SK-N-SH treated with all-trans-retinoic acid at 6 μM for 48 hours (cell line): ENCODE measurements around the gene HOXC5.

ENCODE experiments used
- ATAC-seq: fragments of 200-7000 bp; cut with Tn5 transposase; 3 replicates; pipeline ENCODE4 v1.9.1; 2020; ENCODE audit warnings: mild to moderate bottlenecking, moderate library complexity
- ARNTL ChIP-seq: fragments of 450-650 bp; formaldehyde crosslinking; IDR thresholded peaks from 2 replicates; pipeline ENCODE4 v1.5.0; 2020; ENCODE audit warnings: low read depth, mild to moderate bottlenecking, moderate library complexity, borderline replicate concordance
- BACH2 ChIP-seq: fragments of 250-450 bp; sonication (Bioruptor Pico); IDR thresholded peaks from 2 replicates; pipeline ENCODE4 v1.9.0; 2021; ENCODE audit warnings: mild to moderate bottlenecking, borderline replicate concordance
- ESRRG ChIP-seq: fragments of 250-450 bp; sonication (Bioruptor Pico); IDR thresholded peaks from 2 replicates; pipeline ENCODE4 v1.6.1; 2021; ENCODE audit warnings: mild to moderate bottlenecking
- GLIS3 ChIP-seq: fragments of 250-450 bp; sonication (Bioruptor Pico); IDR thresholded peaks from 2 replicates; pipeline ENCODE4 v1.5.0; 2020; ENCODE audit warnings: mild to moderate bottlenecking, moderate library complexity
- ISL1 ChIP-seq: fragments of 250-450 bp; sonication (Bioruptor Pico); IDR thresholded peaks from 2 replicates; pipeline ENCODE4 v2.1.2; 2022; ENCODE audit warnings: mild to moderate bottlenecking, moderate library complexity
- OSR1 ChIP-seq: fragments of 250-450 bp; sonication (Bioruptor Pico); IDR thresholded peaks from 2 replicates; pipeline ENCODE4 v1.8.0; 2022; ENCODE audit warnings: moderate library complexity, mild to moderate bottlenecking, inconsistent platforms
- PPARA ChIP-seq: fragments of 250-450 bp; sonication (Bioruptor Pico); IDR thresholded peaks from 2 replicates; pipeline ENCODE4 v1.5.0; 2020; ENCODE audit warnings: mild to moderate bottlenecking, borderline replicate concordance
- RARB ChIP-seq: fragments of 250-450 bp; sonication (Bioruptor Pico); IDR thresholded peaks from 2 replicates; pipeline ENCODE4 v1.8.0; 2021; ENCODE audit warnings: mild to moderate bottlenecking, moderate library complexity
- SNAI2 ChIP-seq: fragments of 250-450 bp; sonication (Bioruptor Pico); IDR thresholded peaks from 2 replicates; pipeline ENCODE4 v1.5.0; 2020; ENCODE audit warnings: mild to moderate bottlenecking, moderate library complexity
- TCF4 ChIP-seq: fragments of 250-450 bp; sonication (Bioruptor Pico); IDR thresholded peaks from 2 replicates; pipeline ENCODE4 v1.8.0; 2021; ENCODE audit warnings: mild to moderate bottlenecking, moderate library complexity, borderline replicate concordance
- ZFP3 ChIP-seq: fragments of 250-450 bp; sonication (Bioruptor Pico); IDR thresholded peaks from 2 replicates; pipeline ENCODE4 v1.5.0; 2020; ENCODE audit warnings: mild to moderate bottlenecking, moderate library complexity
- ZFP30 ChIP-seq: fragments of 450-650 bp; formaldehyde crosslinking; IDR thresholded peaks from 2 replicates; pipeline ENCODE4 v1.5.0; 2022; ENCODE audit warnings: mild to moderate bottlenecking, moderate library complexity
- ZNF565 ChIP-seq: fragments of 450-650 bp; formaldehyde crosslinking; conservative IDR thresholded peaks from 2 replicates; pipeline ENCODE4 v1.5.0; 2020; ENCODE audit warnings: low read depth, mild to moderate bottlenecking, moderate library complexity
- TF ChIP-seq, protein P1 (sequence below): fragments of 250-450 bp; sonication (Bioruptor Pico); IDR thresholded peaks from 2 replicates; pipeline ENCODE4 v1.5.0; 2020; ENCODE audit warnings: mild to moderate bottlenecking, moderate library complexity
- TF ChIP-seq, protein P2 (sequence below): fragments of 250-450 bp; sonication (Bioruptor Pico); IDR thresholded peaks from 2 replicates; pipeline ENCODE4 v1.5.1; 2020; ENCODE audit warnings: low read depth, mild to moderate bottlenecking, moderate library complexity
- TF ChIP-seq, protein P3 (sequence below): fragments of 250-450 bp; sonication (Bioruptor Pico); IDR thresholded peaks from 2 replicates; pipeline ENCODE4 v1.8.0; 2020; ENCODE audit warnings: mild to moderate bottlenecking, moderate library complexity, borderline replicate concordance
- TF ChIP-seq, protein P4 (sequence below): fragments of 250-450 bp; sonication (Bioruptor Pico); IDR thresholded peaks from 2 replicates; pipeline ENCODE4 v1.8.0; 2021; ENCODE audit warnings: low read depth, mild to moderate bottlenecking, moderate library complexity, borderline replicate concordance
- TF ChIP-seq, protein P5 (sequence below): fragments of 250-450 bp; sonication (Bioruptor Pico); IDR thresholded peaks from 2 replicates; pipeline ENCODE4 v1.5.1; 2021; ENCODE audit warnings: mild to moderate bottlenecking, moderate library complexity

HOXC5 gene

DNA sequence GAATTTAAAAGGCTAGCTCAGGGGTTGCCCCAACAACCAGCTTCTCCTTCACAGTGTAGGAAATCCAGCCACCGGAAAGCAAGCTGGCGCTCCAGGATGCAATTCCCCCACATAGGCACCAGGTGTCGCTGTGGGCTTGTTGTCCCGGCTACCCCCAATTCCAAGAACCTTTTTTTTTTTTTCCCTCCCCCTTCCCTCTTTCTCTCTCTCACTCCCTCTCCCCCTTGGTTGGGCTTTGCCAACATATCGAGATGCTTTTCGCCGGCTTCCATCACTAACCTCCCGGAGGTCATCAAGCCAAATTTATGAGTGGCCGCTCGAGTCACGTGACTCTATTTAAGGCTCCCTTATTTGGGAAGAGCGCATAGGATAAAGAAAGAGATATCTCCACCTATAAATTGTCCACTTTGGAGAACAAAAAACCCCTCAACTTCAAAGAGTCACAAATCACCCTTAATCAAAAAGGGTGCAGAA, at the start of gene HOXC5:
TSS of gene HOXC5 (plus strand) at position 424 of the 474 bp plus-strand sequence. CDS start 73 bp downstream, outside the sequence.
- ATAC-seq, result peak; percentile 40
- TF ChIP-seq, protein P1, sequence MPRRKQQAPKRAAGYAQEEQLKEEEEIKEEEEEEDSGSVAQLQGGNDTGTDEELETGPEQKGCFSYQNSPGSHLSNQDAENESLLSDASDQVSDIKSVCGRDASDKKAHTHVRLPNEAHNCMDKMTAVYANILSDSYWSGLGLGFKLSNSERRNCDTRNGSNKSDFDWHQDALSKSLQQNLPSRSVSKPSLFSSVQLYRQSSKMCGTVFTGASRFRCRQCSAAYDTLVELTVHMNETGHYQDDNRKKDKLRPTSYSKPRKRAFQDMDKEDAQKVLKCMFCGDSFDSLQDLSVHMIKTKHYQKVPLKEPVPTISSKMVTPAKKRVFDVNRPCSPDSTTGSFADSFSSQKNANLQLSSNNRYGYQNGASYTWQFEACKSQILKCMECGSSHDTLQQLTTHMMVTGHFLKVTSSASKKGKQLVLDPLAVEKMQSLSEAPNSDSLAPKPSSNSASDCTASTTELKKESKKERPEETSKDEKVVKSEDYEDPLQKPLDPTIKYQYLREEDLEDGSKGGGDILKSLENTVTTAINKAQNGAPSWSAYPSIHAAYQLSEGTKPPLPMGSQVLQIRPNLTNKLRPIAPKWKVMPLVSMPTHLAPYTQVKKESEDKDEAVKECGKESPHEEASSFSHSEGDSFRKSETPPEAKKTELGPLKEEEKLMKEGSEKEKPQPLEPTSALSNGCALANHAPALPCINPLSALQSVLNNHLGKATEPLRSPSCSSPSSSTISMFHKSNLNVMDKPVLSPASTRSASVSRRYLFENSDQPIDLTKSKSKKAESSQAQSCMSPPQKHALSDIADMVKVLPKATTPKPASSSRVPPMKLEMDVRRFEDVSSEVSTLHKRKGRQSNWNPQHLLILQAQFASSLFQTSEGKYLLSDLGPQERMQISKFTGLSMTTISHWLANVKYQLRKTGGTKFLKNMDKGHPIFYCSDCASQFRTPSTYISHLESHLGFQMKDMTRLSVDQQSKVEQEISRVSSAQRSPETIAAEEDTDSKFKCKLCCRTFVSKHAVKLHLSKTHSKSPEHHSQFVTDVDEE (CRISPR knock-in tag), result 0 out of 2 replicates have a peak, but pooled peaks have one; percentile 45
- TF ChIP-seq TCF4 (CRISPR knock-in tag), result no peak

DNA sequence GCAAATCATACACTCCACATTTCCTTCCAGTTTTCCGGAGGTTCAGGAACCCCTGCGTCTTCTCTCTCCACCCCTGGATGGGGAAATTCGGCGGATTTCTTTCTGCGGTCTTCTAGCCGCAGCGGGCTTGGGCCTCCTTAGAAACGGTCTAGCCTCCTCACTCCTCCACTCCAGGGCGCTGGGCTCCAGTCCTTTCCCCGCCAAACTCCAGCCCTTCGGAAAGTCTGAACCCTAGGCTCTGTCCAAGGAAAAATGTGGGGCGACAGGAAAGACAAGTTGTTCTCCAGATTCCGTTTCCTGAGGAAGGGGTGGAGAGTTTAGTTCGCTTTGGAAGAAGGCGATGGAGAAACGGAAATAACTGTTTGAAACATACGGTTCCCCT, 49.3 kb upstream of the HOXC5 start:
- TF ChIP-seq, protein P2, sequence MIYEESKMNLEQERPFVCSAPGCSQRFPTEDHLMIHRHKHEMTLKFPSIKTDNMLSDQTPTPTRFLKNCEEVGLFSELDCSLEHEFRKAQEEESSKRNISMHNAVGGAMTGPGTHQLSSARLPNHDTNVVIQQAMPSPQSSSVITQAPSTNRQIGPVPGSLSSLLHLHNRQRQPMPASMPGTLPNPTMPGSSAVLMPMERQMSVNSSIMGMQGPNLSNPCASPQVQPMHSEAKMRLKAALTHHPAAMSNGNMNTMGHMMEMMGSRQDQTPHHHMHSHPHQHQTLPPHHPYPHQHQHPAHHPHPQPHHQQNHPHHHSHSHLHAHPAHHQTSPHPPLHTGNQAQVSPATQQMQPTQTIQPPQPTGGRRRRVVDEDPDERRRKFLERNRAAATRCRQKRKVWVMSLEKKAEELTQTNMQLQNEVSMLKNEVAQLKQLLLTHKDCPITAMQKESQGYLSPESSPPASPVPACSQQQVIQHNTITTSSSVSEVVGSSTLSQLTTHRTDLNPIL (CRISPR knock-in tag), result no peak
- TF ChIP-seq SNAI2 (CRISPR knock-in tag), result no peak
- TF ChIP-seq ISL1 (CRISPR knock-in tag), result no peak
- no peak for TF ChIP-seq TCF4 (CRISPR knock-in tag)
- TF ChIP-seq GLIS3, result no peak
- TF ChIP-seq, protein P3, sequence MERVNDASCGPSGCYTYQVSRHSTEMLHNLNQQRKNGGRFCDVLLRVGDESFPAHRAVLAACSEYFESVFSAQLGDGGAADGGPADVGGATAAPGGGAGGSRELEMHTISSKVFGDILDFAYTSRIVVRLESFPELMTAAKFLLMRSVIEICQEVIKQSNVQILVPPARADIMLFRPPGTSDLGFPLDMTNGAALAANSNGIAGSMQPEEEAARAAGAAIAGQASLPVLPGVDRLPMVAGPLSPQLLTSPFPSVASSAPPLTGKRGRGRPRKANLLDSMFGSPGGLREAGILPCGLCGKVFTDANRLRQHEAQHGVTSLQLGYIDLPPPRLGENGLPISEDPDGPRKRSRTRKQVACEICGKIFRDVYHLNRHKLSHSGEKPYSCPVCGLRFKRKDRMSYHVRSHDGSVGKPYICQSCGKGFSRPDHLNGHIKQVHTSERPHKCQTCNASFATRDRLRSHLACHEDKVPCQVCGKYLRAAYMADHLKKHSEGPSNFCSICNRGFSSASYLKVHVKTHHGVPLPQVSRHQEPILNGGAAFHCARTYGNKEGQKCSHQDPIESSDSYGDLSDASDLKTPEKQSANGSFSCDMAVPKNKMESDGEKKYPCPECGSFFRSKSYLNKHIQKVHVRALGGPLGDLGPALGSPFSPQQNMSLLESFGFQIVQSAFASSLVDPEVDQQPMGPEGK (CRISPR knock-in tag), result no peak
- no peak for TF ChIP-seq ESRRG
- TF ChIP-seq BACH2 (CRISPR knock-in tag), result no peak
- TF ChIP-seq ZNF565 (CRISPR knock-in tag), result no peak
- TF ChIP-seq, protein P1 (CRISPR knock-in tag), result no peak
- TF ChIP-seq, protein P4, sequence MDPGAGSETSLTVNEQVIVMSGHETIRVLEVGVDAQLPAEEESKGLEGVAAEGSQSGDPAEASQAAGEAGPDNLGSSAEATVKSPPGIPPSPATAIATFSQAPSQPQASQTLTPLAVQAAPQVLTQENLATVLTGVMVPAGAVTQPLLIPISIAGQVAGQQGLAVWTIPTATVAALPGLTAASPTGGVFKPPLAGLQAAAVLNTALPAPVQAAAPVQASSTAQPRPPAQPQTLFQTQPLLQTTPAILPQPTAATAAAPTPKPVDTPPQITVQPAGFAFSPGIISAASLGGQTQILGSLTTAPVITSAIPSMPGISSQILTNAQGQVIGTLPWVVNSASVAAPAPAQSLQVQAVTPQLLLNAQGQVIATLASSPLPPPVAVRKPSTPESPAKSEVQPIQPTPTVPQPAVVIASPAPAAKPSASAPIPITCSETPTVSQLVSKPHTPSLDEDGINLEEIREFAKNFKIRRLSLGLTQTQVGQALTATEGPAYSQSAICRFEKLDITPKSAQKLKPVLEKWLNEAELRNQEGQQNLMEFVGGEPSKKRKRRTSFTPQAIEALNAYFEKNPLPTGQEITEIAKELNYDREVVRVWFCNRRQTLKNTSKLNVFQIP, result no peak
- no peak for TF ChIP-seq OSR1 (CRISPR knock-in tag)
- TF ChIP-seq, protein P5, sequence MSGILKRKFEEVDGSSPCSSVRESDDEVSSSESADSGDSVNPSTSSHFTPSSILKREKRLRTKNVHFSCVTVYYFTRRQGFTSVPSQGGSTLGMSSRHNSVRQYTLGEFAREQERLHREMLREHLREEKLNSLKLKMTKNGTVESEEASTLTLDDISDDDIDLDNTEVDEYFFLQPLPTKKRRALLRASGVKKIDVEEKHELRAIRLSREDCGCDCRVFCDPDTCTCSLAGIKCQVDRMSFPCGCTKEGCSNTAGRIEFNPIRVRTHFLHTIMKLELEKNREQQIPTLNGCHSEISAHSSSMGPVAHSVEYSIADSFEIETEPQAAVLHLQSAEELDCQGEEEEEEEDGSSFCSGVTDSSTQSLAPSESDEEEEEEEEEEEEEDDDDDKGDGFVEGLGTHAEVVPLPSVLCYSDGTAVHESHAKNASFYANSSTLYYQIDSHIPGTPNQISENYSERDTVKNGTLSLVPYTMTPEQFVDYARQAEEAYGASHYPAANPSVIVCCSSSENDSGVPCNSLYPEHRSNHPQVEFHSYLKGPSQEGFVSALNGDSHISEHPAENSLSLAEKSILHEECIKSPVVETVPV, result no peak
- TF ChIP-seq RARB, result no peak
- TF ChIP-seq, all 23 proteins: peak for 0
- ATAC-seq, result no peak

DNA sequence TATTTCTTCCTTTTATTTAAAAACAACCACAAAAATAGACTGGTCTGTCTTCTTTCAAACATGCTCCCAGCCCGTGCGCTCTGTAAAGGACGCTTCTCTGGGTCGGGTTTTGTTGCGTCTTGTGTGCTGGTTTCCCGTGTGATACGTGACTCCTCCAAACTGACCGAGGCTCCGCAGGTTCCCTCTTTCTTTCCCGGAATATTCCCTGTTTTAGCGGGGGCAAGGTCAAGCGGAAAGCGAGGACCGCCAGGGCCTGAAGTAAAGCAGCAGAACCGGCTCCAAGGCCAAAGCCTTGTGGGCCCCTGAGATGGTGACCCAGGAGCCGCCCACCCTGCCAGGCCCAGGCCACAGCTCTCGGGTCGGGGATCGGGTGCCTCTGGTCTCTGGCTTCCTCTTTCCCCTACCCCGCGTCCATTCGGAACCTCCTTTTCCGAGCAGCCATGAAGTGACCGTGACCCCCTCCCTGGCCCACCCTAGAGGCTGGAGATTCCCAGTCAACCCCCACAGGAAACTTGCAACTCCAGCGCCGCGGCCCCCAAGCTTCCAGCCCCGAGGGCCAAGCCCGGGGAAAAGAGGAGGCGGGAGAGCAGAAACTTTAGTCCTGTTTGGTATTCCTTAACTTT, 48.8 kb upstream of the HOXC5 start:
- no peak for ATAC-seq
- no peak for TF ChIP-seq ARNTL
- TF ChIP-seq PPARA (CRISPR knock-in tag), result no peak
- no peak for TF ChIP-seq TCF4 (CRISPR knock-in tag)
- TF ChIP-seq, protein P4, result no peak
- TF ChIP-seq BACH2 (CRISPR knock-in tag), result no peak
- no peak for TF ChIP-seq ZFP30 (CRISPR knock-in tag)
- TF ChIP-seq, protein P5, result no peak
- no peak for TF ChIP-seq RARB
- TF ChIP-seq ZFP3 (CRISPR knock-in tag), result no peak
- TF ChIP-seq, protein P3 (CRISPR knock-in tag), result no peak
